HEK293 (cell line): Measurements from ENCODE around the gene OR10G2.

Source experiments
- HOXA7 ChIP-seq: sonication (generic); formaldehyde crosslinking; IDR thresholded peaks from 2 replicates; pipeline ENCODE4 v1.8.1; 2022; ENCODE audit warnings: missing genetic modification reagents, borderline replicate concordance
- SP2 ChIP-seq: fragments of 450-650 bp; formaldehyde crosslinking; IDR thresholded peaks from 2 replicates; pipeline ENCODE4 v1.5.1; 2016; ENCODE audit warnings: missing biosample characterization, missing genetic modification characterization
- ZNF416 ChIP-seq: fragments of 450-650 bp; formaldehyde crosslinking; IDR thresholded peaks from 2 replicates; pipeline ENCODE4 v1.5.1; 2016; ENCODE audit warnings: missing biosample characterization, missing genetic modification characterization
- ZNF701 ChIP-seq: fragments of 450-650 bp; formaldehyde crosslinking; IDR thresholded peaks from 2 replicates; pipeline ENCODE4 v1.5.1; 2016; ENCODE audit warnings: missing biosample characterization, missing genetic modification characterization
- TF ChIP-seq, protein P1 (sequence below): fragments of 450-650 bp; formaldehyde crosslinking; IDR thresholded peaks from 2 replicates; pipeline ENCODE4 v1.5.1; 2017; ENCODE audit warnings: missing biosample characterization, missing genetic modification characterization
- TF ChIP-seq, protein P2 (sequence below): fragments of 450-650 bp; formaldehyde crosslinking; IDR thresholded peaks from 2 replicates; pipeline ENCODE4 v1.5.1; 2016; ENCODE audit warnings: missing biosample characterization, missing genetic modification characterization
- TF ChIP-seq, protein P3 (sequence below): fragments of 450-650 bp; formaldehyde crosslinking; IDR thresholded peaks from 2 replicates; pipeline ENCODE4 v1.5.1; 2016; ENCODE audit warnings: missing biosample characterization, missing genetic modification characterization
- TF ChIP-seq, protein P4 (sequence below): fragments of 450-650 bp; formaldehyde crosslinking; IDR thresholded peaks from 2 replicates; pipeline ENCODE4 v1.5.1; 2016; ENCODE audit warnings: missing biosample characterization, missing genetic modification characterization, low read depth
- TF ChIP-seq, protein P5 (sequence below): fragments of 450-650 bp; formaldehyde crosslinking; IDR thresholded peaks from 2 replicates; pipeline ENCODE4 v1.5.1; 2016; ENCODE audit warnings: missing biosample characterization, missing genetic modification characterization

DNA sequence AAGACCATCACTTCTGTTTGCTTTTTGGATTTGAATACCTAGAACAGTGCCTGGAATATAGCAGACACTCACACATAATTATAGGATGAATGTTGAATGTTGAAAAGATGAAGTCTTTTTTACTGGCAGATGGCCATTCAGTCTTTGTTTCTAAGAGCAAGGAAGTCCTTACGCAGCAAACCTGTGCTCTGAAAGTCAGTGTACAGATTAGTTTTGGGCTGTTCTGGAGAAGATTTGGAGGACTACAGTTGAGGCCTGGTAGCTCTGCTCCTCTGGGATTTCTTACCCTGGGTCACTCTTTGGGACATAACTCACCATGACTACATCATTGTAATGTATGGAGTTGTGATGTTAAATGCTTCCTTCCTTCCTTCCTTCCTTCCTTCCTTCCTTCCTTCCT, 22.2 kb upstream of the OR10G2 start:
- TF ChIP-seq SP2 (no peak), HOXA7 (no peak), ZNF416 (tag by site-specific recombination) (no peak), ZNF701 (tag by site-specific recombination) (no peak)
- TF ChIP-seq, protein P1, sequence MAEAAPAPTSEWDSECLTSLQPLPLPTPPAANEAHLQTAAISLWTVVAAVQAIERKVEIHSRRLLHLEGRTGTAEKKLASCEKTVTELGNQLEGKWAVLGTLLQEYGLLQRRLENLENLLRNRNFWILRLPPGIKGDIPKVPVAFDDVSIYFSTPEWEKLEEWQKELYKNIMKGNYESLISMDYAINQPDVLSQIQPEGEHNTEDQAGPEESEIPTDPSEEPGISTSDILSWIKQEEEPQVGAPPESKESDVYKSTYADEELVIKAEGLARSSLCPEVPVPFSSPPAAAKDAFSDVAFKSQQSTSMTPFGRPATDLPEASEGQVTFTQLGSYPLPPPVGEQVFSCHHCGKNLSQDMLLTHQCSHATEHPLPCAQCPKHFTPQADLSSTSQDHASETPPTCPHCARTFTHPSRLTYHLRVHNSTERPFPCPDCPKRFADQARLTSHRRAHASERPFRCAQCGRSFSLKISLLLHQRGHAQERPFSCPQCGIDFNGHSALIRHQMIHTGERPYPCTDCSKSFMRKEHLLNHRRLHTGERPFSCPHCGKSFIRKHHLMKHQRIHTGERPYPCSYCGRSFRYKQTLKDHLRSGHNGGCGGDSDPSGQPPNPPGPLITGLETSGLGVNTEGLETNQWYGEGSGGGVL (tag by site-specific recombination): no peak
- TF ChIP-seq, protein P2, sequence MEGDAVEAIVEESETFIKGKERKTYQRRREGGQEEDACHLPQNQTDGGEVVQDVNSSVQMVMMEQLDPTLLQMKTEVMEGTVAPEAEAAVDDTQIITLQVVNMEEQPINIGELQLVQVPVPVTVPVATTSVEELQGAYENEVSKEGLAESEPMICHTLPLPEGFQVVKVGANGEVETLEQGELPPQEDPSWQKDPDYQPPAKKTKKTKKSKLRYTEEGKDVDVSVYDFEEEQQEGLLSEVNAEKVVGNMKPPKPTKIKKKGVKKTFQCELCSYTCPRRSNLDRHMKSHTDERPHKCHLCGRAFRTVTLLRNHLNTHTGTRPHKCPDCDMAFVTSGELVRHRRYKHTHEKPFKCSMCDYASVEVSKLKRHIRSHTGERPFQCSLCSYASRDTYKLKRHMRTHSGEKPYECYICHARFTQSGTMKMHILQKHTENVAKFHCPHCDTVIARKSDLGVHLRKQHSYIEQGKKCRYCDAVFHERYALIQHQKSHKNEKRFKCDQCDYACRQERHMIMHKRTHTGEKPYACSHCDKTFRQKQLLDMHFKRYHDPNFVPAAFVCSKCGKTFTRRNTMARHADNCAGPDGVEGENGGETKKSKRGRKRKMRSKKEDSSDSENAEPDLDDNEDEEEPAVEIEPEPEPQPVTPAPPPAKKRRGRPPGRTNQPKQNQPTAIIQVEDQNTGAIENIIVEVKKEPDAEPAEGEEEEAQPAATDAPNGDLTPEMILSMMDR: no peak
- TF ChIP-seq, protein P3, sequence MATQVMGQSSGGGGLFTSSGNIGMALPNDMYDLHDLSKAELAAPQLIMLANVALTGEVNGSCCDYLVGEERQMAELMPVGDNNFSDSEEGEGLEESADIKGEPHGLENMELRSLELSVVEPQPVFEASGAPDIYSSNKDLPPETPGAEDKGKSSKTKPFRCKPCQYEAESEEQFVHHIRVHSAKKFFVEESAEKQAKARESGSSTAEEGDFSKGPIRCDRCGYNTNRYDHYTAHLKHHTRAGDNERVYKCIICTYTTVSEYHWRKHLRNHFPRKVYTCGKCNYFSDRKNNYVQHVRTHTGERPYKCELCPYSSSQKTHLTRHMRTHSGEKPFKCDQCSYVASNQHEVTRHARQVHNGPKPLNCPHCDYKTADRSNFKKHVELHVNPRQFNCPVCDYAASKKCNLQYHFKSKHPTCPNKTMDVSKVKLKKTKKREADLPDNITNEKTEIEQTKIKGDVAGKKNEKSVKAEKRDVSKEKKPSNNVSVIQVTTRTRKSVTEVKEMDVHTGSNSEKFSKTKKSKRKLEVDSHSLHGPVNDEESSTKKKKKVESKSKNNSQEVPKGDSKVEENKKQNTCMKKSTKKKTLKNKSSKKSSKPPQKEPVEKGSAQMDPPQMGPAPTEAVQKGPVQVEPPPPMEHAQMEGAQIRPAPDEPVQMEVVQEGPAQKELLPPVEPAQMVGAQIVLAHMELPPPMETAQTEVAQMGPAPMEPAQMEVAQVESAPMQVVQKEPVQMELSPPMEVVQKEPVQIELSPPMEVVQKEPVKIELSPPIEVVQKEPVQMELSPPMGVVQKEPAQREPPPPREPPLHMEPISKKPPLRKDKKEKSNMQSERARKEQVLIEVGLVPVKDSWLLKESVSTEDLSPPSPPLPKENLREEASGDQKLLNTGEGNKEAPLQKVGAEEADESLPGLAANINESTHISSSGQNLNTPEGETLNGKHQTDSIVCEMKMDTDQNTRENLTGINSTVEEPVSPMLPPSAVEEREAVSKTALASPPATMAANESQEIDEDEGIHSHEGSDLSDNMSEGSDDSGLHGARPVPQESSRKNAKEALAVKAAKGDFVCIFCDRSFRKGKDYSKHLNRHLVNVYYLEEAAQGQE (tag by site-specific recombination): no peak
- TF ChIP-seq, protein P4, sequence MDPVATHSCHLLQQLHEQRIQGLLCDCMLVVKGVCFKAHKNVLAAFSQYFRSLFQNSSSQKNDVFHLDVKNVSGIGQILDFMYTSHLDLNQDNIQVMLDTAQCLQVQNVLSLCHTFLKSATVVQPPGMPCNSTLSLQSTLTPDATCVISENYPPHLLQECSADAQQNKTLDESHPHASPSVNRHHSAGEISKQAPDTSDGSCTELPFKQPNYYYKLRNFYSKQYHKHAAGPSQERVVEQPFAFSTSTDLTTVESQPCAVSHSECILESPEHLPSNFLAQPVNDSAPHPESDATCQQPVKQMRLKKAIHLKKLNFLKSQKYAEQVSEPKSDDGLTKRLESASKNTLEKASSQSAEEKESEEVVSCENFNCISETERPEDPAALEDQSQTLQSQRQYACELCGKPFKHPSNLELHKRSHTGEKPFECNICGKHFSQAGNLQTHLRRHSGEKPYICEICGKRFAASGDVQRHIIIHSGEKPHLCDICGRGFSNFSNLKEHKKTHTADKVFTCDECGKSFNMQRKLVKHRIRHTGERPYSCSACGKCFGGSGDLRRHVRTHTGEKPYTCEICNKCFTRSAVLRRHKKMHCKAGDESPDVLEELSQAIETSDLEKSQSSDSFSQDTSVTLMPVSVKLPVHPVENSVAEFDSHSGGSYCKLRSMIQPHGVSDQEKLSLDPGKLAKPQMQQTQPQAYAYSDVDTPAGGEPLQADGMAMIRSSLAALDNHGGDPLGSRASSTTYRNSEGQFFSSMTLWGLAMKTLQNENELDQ (tag by site-specific recombination): no peak
- TF ChIP-seq, protein P5, sequence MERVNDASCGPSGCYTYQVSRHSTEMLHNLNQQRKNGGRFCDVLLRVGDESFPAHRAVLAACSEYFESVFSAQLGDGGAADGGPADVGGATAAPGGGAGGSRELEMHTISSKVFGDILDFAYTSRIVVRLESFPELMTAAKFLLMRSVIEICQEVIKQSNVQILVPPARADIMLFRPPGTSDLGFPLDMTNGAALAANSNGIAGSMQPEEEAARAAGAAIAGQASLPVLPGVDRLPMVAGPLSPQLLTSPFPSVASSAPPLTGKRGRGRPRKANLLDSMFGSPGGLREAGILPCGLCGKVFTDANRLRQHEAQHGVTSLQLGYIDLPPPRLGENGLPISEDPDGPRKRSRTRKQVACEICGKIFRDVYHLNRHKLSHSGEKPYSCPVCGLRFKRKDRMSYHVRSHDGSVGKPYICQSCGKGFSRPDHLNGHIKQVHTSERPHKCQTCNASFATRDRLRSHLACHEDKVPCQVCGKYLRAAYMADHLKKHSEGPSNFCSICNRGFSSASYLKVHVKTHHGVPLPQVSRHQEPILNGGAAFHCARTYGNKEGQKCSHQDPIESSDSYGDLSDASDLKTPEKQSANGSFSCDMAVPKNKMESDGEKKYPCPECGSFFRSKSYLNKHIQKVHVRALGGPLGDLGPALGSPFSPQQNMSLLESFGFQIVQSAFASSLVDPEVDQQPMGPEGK: no peak
